Neural cell (in vitro differentiated cells): ENCODE measurements around the gene NUP50. TPM values are rescaled to one million over a fixed set of nuclear protein-coding genes. Genes with fewer than 3 reads are reported as not detected.

Experiments used
- H2AFZ ChIP-seq: fragments of 200-600, 300-800 bp; sonication (generic), shearing (Covaris generic); 2 replicates; pipeline ENCODE4 v1.6.0; 2014; ENCODE audit warnings: low read depth, mild to moderate bottlenecking, antibody characterized with exemption, low read length, moderate library complexity
- H3F3A ChIP-seq: fragments of 200-600 bp; shearing (Covaris generic); 2 replicates; pipeline ENCODE4 v1.6.1; 2016; ENCODE audit warnings: mild to moderate bottlenecking, moderate library complexity, mixed read lengths, antibody characterized with exemption, low read length; ENCODE audit not compliant: insufficient read depth, poor library complexity, severe bottlenecking
- H3K27ac ChIP-seq: fragments of 200-600, 300-800 bp; sonication (generic), shearing (Covaris generic); 2 replicates; pipeline ENCODE4 v1.5.1; 2014; ENCODE audit warnings: mild to moderate bottlenecking, low read length, moderate library complexity
- H3K27me3 ChIP-seq: fragments of 300-800, 200-600 bp; sonication (generic), shearing (Covaris generic); 2 replicates; pipeline ENCODE4 v1.6.0; 2014; ENCODE audit warnings: mild to moderate bottlenecking, low read depth, low read length, moderate library complexity; ENCODE audit not compliant: insufficient read depth
- H3K36me3 ChIP-seq: fragments of 300-800, 200-600 bp; sonication (generic), shearing (Covaris generic); 2 replicates; pipeline ENCODE4 v1.5.1; 2014; ENCODE audit warnings: mild to moderate bottlenecking, antibody characterized with exemption, low read length, moderate library complexity; ENCODE audit not compliant: insufficient read depth
- H3K4me2 ChIP-seq: fragments of 300-800, 200-600 bp; sonication (generic), shearing (Covaris generic); 2 replicates; pipeline ENCODE4 v1.6.0; 2014; ENCODE audit warnings: mild to moderate bottlenecking, low read length
- H3K4me3 ChIP-seq: fragments of 300-800, 200-600 bp; sonication (generic), shearing (Covaris generic); 2 replicates; pipeline ENCODE4 v1.5.1; 2014; ENCODE audit warnings: mild to moderate bottlenecking, low read length, moderate library complexity
- H3K79me2 ChIP-seq: fragments of 200-600 bp; shearing (Covaris generic); replicated peaks from 2 replicates; pipeline ENCODE4 v1.6.0; 2014; ENCODE audit warnings: mild to moderate bottlenecking, low read length, moderate library complexity; ENCODE audit not compliant: insufficient read depth
- H3K9ac ChIP-seq: fragments of 300-800, 200-600 bp; sonication (generic), shearing (Covaris generic); 2 replicates; pipeline ENCODE4 v1.6.1; 2016; ENCODE audit warnings: mild to moderate bottlenecking, low read length, mixed read lengths
- H3K9me2 ChIP-seq: fragments of 200-600 bp; shearing (Covaris generic); 2 replicates; pipeline ENCODE4 v1.6.1; 2016; ENCODE audit warnings: mild to moderate bottlenecking, low read length, mixed read lengths; ENCODE audit not compliant: insufficient read depth
- H3K9me3 ChIP-seq: fragments of 200-600, 300-800 bp; sonication (generic), shearing (Covaris generic); 2 replicates; pipeline ENCODE4 v1.6.1; 2016; ENCODE audit warnings: mild to moderate bottlenecking, mixed run types, low read length, moderate library complexity, mixed read lengths
- H4K20me1 ChIP-seq: fragments of 200-600 bp; shearing (Covaris generic); 2 replicates; pipeline ENCODE4 v1.6.1; 2016; ENCODE audit warnings: mild to moderate bottlenecking, mixed run types; ENCODE audit not compliant: insufficient read depth
- CTCF ChIP-seq: fragments of 450-650 bp; IDR thresholded peaks from 2 replicates; pipeline ENCODE4 v1.5.1; 2014; ENCODE audit warnings: antibody characterized with exemption, mild to moderate bottlenecking, moderate library complexity; ENCODE audit not compliant: poor library complexity, severe bottlenecking
- EP300 ChIP-seq: fragments of 450-650 bp; conservative IDR thresholded peaks from 2 replicates; pipeline ENCODE4 v1.6.1; 2014; ENCODE audit warnings: antibody characterized with exemption, mild to moderate bottlenecking, moderate library complexity; ENCODE audit not compliant: poor library complexity, severe bottlenecking
- EZH2 ChIP-seq: fragments of 200-600, 300-800 bp; shearing (Covaris generic), sonication (generic); IDR thresholded peaks from 2 replicates; pipeline ENCODE4 v1.6.1; 2014; ENCODE audit warnings: antibody characterized with exemption, low read length, borderline replicate concordance, mild to moderate bottlenecking; ENCODE audit not compliant: insufficient read depth, poor library complexity, severe bottlenecking
- MXI1 ChIP-seq: fragments of 450-650 bp; conservative IDR thresholded peaks from 2 replicates; pipeline ENCODE4 v1.6.1; 2014; ENCODE audit warnings: antibody characterized with exemption, mild to moderate bottlenecking; ENCODE audit not compliant: poor library complexity, severe bottlenecking
- POLR2AphosphoS5 ChIP-seq: IDR thresholded peaks from 2 replicates; pipeline ENCODE4 v1.6.1; 2012
- RAD21 ChIP-seq: fragments of 450-650 bp; conservative IDR thresholded peaks from 2 replicates; pipeline ENCODE4 v1.6.1; 2014; ENCODE audit warnings: antibody characterized with exemption, mild to moderate bottlenecking, moderate library complexity
- SMC3 ChIP-seq: fragments of 450-650 bp; conservative IDR thresholded peaks from 2 replicates; pipeline ENCODE4 v1.6.1; 2014; ENCODE audit warnings: antibody characterized with exemption, mild to moderate bottlenecking, moderate library complexity; ENCODE audit not compliant: poor library complexity
- TAF1 ChIP-seq: IDR thresholded peaks from 2 replicates; pipeline ENCODE4 v1.6.1; 2012; ENCODE audit warnings: low read depth
- polyA plus RNA-seq: library from polyadenylated mRNA; depleted of rRNA; stranded (reverse); fragments of >200 nt; gene quantifications from 2 replicates; pipeline ENCODE4 v1.2.3, GENCODE V29; 2014
- TF ChIP-seq, protein P1 (sequence below): IDR thresholded peaks from 2 replicates; pipeline ENCODE4 v1.6.1; 2012; ENCODE audit warnings: borderline replicate concordance

Gene NUP50
- polyA plus RNA-seq, 1 donor from 2014 or later, result 38.7 TPM

DNA sequence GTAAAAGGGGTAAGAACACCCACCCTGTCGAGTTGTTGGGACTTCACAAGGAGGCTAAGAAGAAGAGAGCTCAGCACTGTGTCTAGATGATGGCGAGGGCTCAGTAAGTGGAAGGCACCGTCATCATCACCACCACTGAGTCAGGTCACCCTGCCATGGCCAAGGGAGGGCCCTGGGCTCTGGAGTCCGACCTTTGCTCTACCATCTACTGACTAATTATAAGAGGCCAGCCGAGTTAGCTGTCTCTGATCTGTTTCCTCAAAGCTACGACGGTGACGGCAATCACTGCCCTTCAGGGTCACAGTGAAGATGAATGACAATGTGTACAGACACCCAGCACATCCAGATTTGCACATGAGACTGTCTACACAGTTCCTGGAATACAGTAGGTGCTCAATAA lies 47.7 kb downstream of the NUP50 start (continued):
- TF ChIP-seq RAD21, result no peak

GRCh38 chr22:45211848-45212247 lies 48.1 kb downstream of the NUP50 start:
- Histone ChIP-seq H3K4me3 (peak overlapping the region; percentile 21), H3K9me3 (no peaks in the 10 kb centered on the region), H3K79me2 (peaks cover 17% of the 10 kb centered on the region), H3K9ac (peak overlapping the region; percentile 1), H3K9me2 (no peaks in the 10 kb centered on the region), H3F3A (no peaks in the 10 kb centered on the region), H3K36me3 (no peaks in the 10 kb centered on the region), H3K27me3 (no peaks in the 10 kb centered on the region), H4K20me1 (no peaks in the 10 kb centered on the region), H2AFZ (no peak overlapping the region), H3K27ac (no peak overlapping the region), H3K4me2 (no peak overlapping the region)
- TF ChIP-seq CTCF (no peak), EP300 (no peak), POLR2AphosphoS5 (no peak), MXI1 (no peak), EZH2 (no peak), SMC3 (no peak), TAF1 (no peak), RAD21 (no peak)
- TF ChIP-seq, protein P1, sequence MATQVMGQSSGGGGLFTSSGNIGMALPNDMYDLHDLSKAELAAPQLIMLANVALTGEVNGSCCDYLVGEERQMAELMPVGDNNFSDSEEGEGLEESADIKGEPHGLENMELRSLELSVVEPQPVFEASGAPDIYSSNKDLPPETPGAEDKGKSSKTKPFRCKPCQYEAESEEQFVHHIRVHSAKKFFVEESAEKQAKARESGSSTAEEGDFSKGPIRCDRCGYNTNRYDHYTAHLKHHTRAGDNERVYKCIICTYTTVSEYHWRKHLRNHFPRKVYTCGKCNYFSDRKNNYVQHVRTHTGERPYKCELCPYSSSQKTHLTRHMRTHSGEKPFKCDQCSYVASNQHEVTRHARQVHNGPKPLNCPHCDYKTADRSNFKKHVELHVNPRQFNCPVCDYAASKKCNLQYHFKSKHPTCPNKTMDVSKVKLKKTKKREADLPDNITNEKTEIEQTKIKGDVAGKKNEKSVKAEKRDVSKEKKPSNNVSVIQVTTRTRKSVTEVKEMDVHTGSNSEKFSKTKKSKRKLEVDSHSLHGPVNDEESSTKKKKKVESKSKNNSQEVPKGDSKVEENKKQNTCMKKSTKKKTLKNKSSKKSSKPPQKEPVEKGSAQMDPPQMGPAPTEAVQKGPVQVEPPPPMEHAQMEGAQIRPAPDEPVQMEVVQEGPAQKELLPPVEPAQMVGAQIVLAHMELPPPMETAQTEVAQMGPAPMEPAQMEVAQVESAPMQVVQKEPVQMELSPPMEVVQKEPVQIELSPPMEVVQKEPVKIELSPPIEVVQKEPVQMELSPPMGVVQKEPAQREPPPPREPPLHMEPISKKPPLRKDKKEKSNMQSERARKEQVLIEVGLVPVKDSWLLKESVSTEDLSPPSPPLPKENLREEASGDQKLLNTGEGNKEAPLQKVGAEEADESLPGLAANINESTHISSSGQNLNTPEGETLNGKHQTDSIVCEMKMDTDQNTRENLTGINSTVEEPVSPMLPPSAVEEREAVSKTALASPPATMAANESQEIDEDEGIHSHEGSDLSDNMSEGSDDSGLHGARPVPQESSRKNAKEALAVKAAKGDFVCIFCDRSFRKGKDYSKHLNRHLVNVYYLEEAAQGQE, result no peak

GRCh38 chr22:45212306-45212709 lies 48.6 kb downstream of the NUP50 start:
- Histone ChIP-seq H3K9me3 (no peaks in the 10 kb centered on the region), H3F3A (no peaks in the 10 kb centered on the region), H3K4me2 (no peak overlapping the region), H3K4me3 (peak overlapping the region; percentile 21), H3K9me2 (no peaks in the 10 kb centered on the region), H2AFZ (no peak overlapping the region), H3K27me3 (no peaks in the 10 kb centered on the region), H4K20me1 (no peaks in the 10 kb centered on the region), H3K27ac (no peak overlapping the region), H3K9ac (peak overlapping the region; percentile 1), H3K79me2 (peaks cover 18% of the 10 kb centered on the region), H3K36me3 (no peaks in the 10 kb centered on the region)
- TF ChIP-seq EZH2 (no peak), SMC3 (no peak), MXI1 (no peak)
